K562 (cell line): ENCODE data around the gene PMP22. TPM values are rescaled to one million over a fixed set of nuclear protein-coding genes. Genes with fewer than 3 reads are reported as not detected.
A peak's percentile ranks its signal among the peaks of the same experiment; 100 is the strongest.

ENCODE experiments used
- DMBX1 ChIP-seq: fragments of 250-450 bp; sonication (Bioruptor Pico); IDR thresholded peaks from 2 replicates; pipeline ENCODE4 v1.8.0; 2022; ENCODE audit warnings: inconsistent platforms, mild to moderate bottlenecking, moderate library complexity, borderline replicate concordance
- KLF10 ChIP-seq: fragments of 250-450 bp; sonication (Bioruptor Pico); IDR thresholded peaks from 2 replicates; pipeline ENCODE4 v1.6.1; 2021; ENCODE audit warnings: matching md5 sums
- MAFF ChIP-seq: IDR thresholded peaks from 2 replicates; pipeline ENCODE4 v1.6.1; 2012; ENCODE audit warnings: low read length, improper control_type of control experiment
- MXI1 ChIP-seq: IDR thresholded peaks from 2 replicates; pipeline ENCODE4 v1.6.1; 2011; ENCODE audit warnings: low read depth, mild to moderate bottlenecking, improper control_type of control experiment, low read length
- NEUROD1 ChIP-seq: fragments of 150-350 bp; IDR thresholded peaks from 2 replicates; pipeline ENCODE4 v1.6.1; 2014; ENCODE audit warnings: borderline replicate concordance, low read length, low read depth; ENCODE audit not compliant: partially characterized antibody
- PHB2 ChIP-seq: fragments of 450-650 bp; IDR thresholded peaks from 2 replicates; pipeline ENCODE4 v1.6.1; 2017; ENCODE audit warnings: low read depth
- RBM25 ChIP-seq: fragments of 200-400 bp; formaldehyde crosslinking; IDR thresholded peaks from 2 replicates; pipeline ENCODE4 v1.6.1; 2018; ENCODE audit warnings: low read length, low read depth, moderate library complexity; ENCODE audit not compliant: severe bottlenecking
- SLC30A9 ChIP-seq: fragments of 250-450 bp; sonication (Bioruptor Pico); IDR thresholded peaks from 2 replicates; pipeline ENCODE4 v1.8.0; 2022; ENCODE audit warnings: mild to moderate bottlenecking, moderate library complexity
- STAG1 ChIP-seq: sonication (generic); formaldehyde crosslinking; IDR thresholded peaks from 2 replicates; pipeline ENCODE4 v1.5.0; 2020; ENCODE audit warnings: missing genetic modification reagents, borderline replicate concordance
- TFAM ChIP-seq: fragments of 250-450 bp; sonication (Bioruptor Pico); conservative IDR thresholded peaks from 2 replicates; pipeline ENCODE4 v1.5.0; 2021; ENCODE audit warnings: mild to moderate bottlenecking, moderate library complexity
- TRIM28 ChIP-seq: fragments of 450-650 bp; IDR thresholded peaks from 2 replicates; pipeline ENCODE4 v1.6.1; 2017
- ZNF134 ChIP-seq: fragments of 250-450 bp; sonication (Bioruptor Pico); conservative IDR thresholded peaks from 2 replicates; pipeline ENCODE4 v1.4.0; 2020
- ZNF175 ChIP-seq: fragments of 200-800 bp; sonication (Bioruptor generic); IDR thresholded peaks from 2 replicates; pipeline ENCODE4 v1.6.1; 2016; ENCODE audit warnings: low read depth, mild to moderate bottlenecking, missing genetic modification characterization, missing compliant biosample characterization
- ZNF274 ChIP-seq: IDR thresholded peaks from 2 replicates; pipeline ENCODE4 v1.6.1; 2011; ENCODE audit warnings: low read depth, mild to moderate bottlenecking, low read length, moderate library complexity, borderline replicate concordance
- ZNF311 ChIP-seq: fragments of 250-450 bp; sonication (Bioruptor Pico); IDR thresholded peaks from 2 replicates; pipeline ENCODE4 v1.4.0; 2020; ENCODE audit warnings: mild to moderate bottlenecking, moderate library complexity
- ZNF384 ChIP-seq: IDR thresholded peaks from 2 replicates; pipeline ENCODE4 v1.6.1; 2012; ENCODE audit warnings: low read depth, low read length, improper control_type of control experiment
- ZNF561 ChIP-seq: fragments of 450-650 bp; formaldehyde crosslinking; conservative IDR thresholded peaks from 2 replicates; pipeline ENCODE4 v1.4.0; 2020; ENCODE audit warnings: mild to moderate bottlenecking, moderate library complexity
- ZNF583 ChIP-seq: fragments of 250-450 bp; sonication (Bioruptor Pico); IDR thresholded peaks from 2 replicates; pipeline ENCODE4 v1.4.0; 2020
- ZNF766 ChIP-seq: fragments of 200-800 bp; sonication (Bioruptor generic); conservative IDR thresholded peaks from 2 replicates; pipeline ENCODE4 v1.6.1; 2016; ENCODE audit warnings: missing genetic modification characterization, missing compliant biosample characterization
- polyA plus RNA-seq, 8 experiments: library from polyadenylated mRNA; depleted of rRNA in 4 of 8; stranded (reverse) in 5 of 8; unstranded in 3 of 8; fragments of >200 nt; fragmentation: Nextera tagmentation in 2 of 8; fragmentation: Illumina TruSeq in 1 of 8; extraction: Ambion mirVana in 2 of 8; extraction: Trizol in 1 of 8; gene quantifications; 2 replicates each; pipeline versions ENCODE4 v1.2.1 to v1.2.3, GENCODE V29; 2011 to 2014; ENCODE audit warnings: inconsistent platforms in 1 of 8, missing spikeins in 1 of 8
- total RNA-seq, 7 experiments: library from RNA; depleted of rRNA in 6 of 7; stranded (reverse); fragments of >200 nt in 6 of 7; fragmentation: Illumina TruSeq in 2 of 7; extraction: Trizol in 2 of 7; gene quantifications; 2 replicates each; pipeline versions ENCODE4 v1.2.1 to v1.2.3, GENCODE V29; 2011 to 2021; ENCODE audit warnings: low replicate concordance in 1 of 7
- TF ChIP-seq, protein P1 (sequence below): fragments of 450-650 bp; conservative IDR thresholded peaks from 2 replicates; pipeline ENCODE4 v1.6.1; 2016; ENCODE audit warnings: missing genetic modification characterization, low read depth, mild to moderate bottlenecking, control low read depth, missing compliant biosample characterization
- TF ChIP-seq, protein P2 (sequence below): sonication (generic); formaldehyde crosslinking; IDR thresholded peaks from 2 replicates; pipeline ENCODE4 v1.8.0; 2022; ENCODE audit warnings: missing genetic modification reagents, mild to moderate bottlenecking, moderate library complexity, borderline replicate concordance
- TF ChIP-seq, protein P3 (sequence below): fragments of 250-450 bp; sonication (Bioruptor Pico); IDR thresholded peaks from 2 replicates; pipeline ENCODE4 v1.8.0; 2021; ENCODE audit warnings: borderline replicate concordance, mild to moderate bottlenecking, moderate library complexity; ENCODE audit not compliant: poor library complexity, severe bottlenecking
- TF ChIP-seq, protein P4 (sequence below): fragments of 450-650 bp; IDR thresholded peaks from 2 replicates; pipeline ENCODE4 v1.6.1; 2016; ENCODE audit warnings: low read depth, mild to moderate bottlenecking, moderate library complexity
- TF ChIP-seq, protein P5 (sequence below): fragments of 450-650 bp; formaldehyde crosslinking; IDR thresholded peaks from 2 replicates; pipeline ENCODE4 v1.4.0; 2020; ENCODE audit warnings: mild to moderate bottlenecking, moderate library complexity

Gene PMP22
- total and polyA plus RNA-seq, 9 of the 15 experiments (the other 6 are each of a cell fraction or from before 2014, with no cell fraction given) = 12.6 to 62.3 (median 25.8) TPM

DNA sequence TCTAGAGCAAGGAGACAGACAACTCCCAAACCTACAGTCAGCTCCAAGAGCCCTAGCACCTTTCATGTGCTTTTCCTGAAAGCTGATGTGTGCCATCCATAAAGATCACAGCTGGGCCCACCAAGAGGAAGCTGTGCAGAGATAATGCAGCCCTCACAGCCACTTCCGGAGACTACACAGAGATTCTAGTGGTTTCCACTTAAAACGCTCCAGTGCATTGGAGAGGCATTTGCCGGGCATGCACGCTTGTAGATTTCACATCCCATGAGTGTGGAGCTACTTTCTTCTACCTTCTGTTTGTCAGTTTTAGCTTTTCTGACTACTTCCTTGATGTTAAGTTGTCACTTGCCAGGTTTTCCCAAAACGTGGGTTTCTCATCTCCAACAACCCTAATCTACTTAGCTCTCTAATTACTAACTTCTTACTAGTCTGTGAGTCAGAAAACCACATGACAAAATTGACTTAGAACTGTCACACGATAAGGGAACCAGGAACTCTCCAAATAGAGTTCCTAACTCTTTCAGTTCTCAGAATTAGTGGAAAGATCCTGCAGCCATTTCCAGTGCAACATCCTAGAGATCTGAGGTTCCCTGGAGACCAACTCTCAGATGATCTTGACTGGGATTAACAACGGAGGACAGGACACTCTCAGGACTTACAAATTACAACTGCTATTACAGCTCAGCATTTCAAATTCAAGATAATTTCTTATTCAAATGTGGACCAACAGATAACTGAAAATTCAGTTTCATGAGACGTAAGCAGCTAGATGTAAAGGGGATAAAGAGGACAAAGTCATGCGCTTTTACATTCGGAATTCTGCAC is 28.6 kb downstream of the PMP22 start (continued):
- TF ChIP-seq, protein P1, sequence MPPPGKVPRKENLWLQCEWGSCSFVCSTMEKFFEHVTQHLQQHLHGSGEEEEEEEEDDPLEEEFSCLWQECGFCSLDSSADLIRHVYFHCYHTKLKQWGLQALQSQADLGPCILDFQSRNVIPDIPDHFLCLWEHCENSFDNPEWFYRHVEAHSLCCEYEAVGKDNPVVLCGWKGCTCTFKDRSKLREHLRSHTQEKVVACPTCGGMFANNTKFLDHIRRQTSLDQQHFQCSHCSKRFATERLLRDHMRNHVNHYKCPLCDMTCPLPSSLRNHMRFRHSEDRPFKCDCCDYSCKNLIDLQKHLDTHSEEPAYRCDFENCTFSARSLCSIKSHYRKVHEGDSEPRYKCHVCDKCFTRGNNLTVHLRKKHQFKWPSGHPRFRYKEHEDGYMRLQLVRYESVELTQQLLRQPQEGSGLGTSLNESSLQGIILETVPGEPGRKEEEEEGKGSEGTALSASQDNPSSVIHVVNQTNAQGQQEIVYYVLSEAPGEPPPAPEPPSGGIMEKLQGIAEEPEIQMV = no peak
- TF ChIP-seq ZNF311 (CRISPR knock-in tag) (0 out of 2 replicates have a peak, but pooled peaks have one; percentile 44), ZNF561 (CRISPR knock-in tag) (no peak), RBM25 (no peak), STAG1 (no peak), DMBX1 (CRISPR knock-in tag) (no peak), MAFF (no peak), PHB2 (no peak), MXI1 (no peak), ZNF583 (0 out of 2 replicates have a peak, but pooled peaks have one; percentile 58), TFAM (no peak), ZNF274 (no peak), ZNF766 (CRISPR knock-in tag) (no peak; the same call in 1 of the 2 replicates), ZNF384 (no peak), KLF10 (CRISPR knock-in tag) (no peak), SLC30A9 (CRISPR knock-in tag) (no peak), TRIM28 (no peak), NEUROD1 (no peak), ZNF134 (CRISPR knock-in tag) (no peak; the same call in 1 of the 2 replicates), ZNF175 (CRISPR knock-in tag) (peak; percentile 69)
- TF ChIP-seq, protein P2, sequence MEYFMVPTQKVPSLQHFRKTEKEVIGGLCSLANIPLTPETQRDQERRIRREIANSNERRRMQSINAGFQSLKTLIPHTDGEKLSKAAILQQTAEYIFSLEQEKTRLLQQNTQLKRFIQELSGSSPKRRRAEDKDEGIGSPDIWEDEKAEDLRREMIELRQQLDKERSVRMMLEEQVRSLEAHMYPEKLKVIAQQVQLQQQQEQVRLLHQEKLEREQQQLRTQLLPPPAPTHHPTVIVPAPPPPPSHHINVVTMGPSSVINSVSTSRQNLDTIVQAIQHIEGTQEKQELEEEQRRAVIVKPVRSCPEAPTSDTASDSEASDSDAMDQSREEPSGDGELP = peak; percentile 91
- TF ChIP-seq, protein P3, sequence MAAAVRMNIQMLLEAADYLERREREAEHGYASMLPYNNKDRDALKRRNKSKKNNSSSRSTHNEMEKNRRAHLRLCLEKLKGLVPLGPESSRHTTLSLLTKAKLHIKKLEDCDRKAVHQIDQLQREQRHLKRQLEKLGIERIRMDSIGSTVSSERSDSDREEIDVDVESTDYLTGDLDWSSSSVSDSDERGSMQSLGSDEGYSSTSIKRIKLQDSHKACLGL (CRISPR knock-in tag) = no peak
- TF ChIP-seq, protein P4, sequence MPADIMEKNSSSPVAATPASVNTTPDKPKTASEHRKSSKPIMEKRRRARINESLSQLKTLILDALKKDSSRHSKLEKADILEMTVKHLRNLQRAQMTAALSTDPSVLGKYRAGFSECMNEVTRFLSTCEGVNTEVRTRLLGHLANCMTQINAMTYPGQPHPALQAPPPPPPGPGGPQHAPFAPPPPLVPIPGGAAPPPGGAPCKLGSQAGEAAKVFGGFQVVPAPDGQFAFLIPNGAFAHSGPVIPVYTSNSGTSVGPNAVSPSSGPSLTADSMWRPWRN = no peak
- TF ChIP-seq, protein P5, sequence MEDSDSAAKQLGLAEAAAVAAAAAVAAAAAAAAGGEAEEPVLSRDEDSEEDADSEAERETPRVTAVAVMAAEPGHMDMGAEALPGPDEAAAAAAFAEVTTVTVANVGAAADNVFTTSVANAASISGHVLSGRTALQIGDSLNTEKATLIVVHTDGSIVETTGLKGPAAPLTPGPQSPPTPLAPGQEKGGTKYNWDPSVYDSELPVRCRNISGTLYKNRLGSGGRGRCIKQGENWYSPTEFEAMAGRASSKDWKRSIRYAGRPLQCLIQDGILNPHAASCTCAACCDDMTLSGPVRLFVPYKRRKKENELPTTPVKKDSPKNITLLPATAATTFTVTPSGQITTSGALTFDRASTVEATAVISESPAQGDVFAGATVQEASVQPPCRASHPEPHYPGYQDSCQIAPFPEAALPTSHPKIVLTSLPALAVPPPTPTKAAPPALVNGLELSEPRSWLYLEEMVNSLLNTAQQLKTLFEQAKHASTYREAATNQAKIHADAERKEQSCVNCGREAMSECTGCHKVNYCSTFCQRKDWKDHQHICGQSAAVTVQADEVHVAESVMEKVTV (CRISPR knock-in tag) = no peak
